HUES64 (cell line): ENCODE results near the gene AIPL1.

Experiments
- H3K27ac ChIP-seq: 2 replicates; pipeline ENCODE4 v1.7.0; 2013; ENCODE audit warnings: low read depth, low read length, inconsistent platforms
- H3K27me3 ChIP-seq: 2 replicates; pipeline ENCODE4 v1.6.1; 2013; ENCODE audit warnings: mild to moderate bottlenecking, low read length; ENCODE audit not compliant: insufficient read depth
- H3K36me3 ChIP-seq: 2 replicates; pipeline ENCODE4 v1.6.1; 2013; ENCODE audit warnings: mild to moderate bottlenecking, low read length; ENCODE audit not compliant: insufficient read depth
- H3K4me1 ChIP-seq: 2 replicates; pipeline ENCODE4 v1.6.1; 2013; ENCODE audit warnings: mild to moderate bottlenecking, low read length, moderate library complexity; ENCODE audit not compliant: insufficient read depth
- H3K4me3 ChIP-seq: 2 replicates; pipeline ENCODE4 v1.5.1; 2013; ENCODE audit warnings: mild to moderate bottlenecking, low read length, moderate library complexity
- H3K9ac ChIP-seq: 2 replicates; pipeline ENCODE4 v1.6.1; 2013; ENCODE audit warnings: mild to moderate bottlenecking, low read depth, low read length
- H3K9me3 ChIP-seq: 2 replicates; pipeline ENCODE4 v1.6.1; 2013; ENCODE audit warnings: low read depth, low read length; ENCODE audit not compliant: insufficient read depth
- WGBS: fragments of 150-250, 120-280 bp; methylation state at CpG from one replicate; pipeline ENCODE4 v1.1.7; 2013; ENCODE audit warnings: missing lambda C conversion rate; 5-methylcytosine and 5-hydroxymethylcytosine counted together

The AIPL1 gene

DNA sequence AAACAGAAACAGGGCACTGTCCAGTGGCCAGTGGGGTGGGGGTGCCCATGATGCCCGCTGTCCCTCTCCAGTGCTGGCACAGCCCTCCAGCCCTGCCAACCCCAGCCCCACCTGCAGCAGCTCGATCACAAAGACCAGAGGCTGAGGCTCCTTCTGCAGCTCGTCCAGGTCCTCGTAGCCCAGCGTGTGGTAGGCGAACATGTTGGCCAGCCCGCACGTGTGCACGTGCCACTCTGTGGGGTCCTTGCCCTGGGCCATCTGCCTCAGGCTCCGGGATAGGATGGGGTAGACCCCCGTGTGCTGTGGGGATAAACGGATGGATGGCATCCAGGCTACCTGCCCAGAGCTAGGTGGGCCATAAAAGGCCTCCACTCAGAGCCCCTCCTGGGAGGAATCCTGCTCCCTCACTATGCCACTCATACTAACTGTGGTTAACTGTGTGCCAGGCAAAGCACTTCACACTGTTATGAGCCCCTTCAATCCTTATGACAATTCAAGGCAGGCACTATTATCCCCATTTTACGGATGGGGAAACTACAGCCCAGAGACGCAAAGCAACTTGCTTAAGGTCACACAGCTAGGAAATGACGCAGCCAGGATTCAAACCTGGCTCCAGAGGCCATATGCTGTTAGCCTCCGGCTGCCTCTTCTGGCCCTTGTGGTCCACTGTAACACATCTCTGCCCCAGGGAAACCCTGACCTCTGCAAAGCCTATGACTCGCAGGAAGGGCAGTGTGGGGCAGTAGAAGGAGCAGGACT is 6.5 kb downstream of the AIPL1 start:
- WGBS, result 93% methylated on average over 17 of the region's 17 CpGs
- Histone ChIP-seq H3K9me3 (peaks cover 10% of the 10 kb centered on the region; the same call in 1 of the 2 replicates), H3K27me3 (no peaks in the 10 kb centered on the region), H3K27ac (no peak overlapping the region), H3K9ac (no peak overlapping the region), H3K36me3 (no peaks in the 10 kb centered on the region), H3K4me3 (no peak overlapping the region), H3K4me1 (no peaks in the 10 kb centered on the region)

DNA sequence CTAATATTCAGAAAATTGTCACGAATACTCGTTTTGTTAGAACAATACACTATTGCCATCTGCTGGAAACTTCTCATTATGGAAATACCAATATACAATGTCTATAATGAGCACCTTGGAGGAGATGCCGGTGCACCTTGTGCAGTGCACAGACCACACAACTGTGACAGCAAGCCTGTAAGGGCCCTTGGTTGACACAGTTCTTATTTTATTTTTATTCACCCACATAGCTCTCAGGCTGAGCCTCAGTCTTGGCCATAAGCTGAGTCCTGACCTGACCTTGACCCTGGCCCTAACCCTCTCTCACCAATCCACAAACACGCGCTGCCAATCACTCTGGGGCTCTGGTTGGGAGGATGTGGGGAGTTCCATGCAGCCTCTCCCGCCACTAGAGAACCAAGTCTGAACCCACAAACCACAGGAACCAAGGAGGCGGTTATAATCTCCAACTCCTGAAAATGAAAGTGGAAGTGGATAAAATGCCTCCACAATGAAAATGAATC is 7.6 kb downstream of the AIPL1 start:
- Histone ChIP-seq H3K9me3 (peaks cover 10% of the 10 kb centered on the region; the same call in 1 of the 2 replicates), H3K4me1 (no peaks in the 10 kb centered on the region), H3K4me3 (no peak overlapping the region), H3K27ac (no peak overlapping the region), H3K9ac (no peak overlapping the region), H3K36me3 (no peaks in the 10 kb centered on the region), H3K27me3 (no peaks in the 10 kb centered on the region)
- 96% methylated on average over 5 of the region's 7 CpGs for WGBS

DNA sequence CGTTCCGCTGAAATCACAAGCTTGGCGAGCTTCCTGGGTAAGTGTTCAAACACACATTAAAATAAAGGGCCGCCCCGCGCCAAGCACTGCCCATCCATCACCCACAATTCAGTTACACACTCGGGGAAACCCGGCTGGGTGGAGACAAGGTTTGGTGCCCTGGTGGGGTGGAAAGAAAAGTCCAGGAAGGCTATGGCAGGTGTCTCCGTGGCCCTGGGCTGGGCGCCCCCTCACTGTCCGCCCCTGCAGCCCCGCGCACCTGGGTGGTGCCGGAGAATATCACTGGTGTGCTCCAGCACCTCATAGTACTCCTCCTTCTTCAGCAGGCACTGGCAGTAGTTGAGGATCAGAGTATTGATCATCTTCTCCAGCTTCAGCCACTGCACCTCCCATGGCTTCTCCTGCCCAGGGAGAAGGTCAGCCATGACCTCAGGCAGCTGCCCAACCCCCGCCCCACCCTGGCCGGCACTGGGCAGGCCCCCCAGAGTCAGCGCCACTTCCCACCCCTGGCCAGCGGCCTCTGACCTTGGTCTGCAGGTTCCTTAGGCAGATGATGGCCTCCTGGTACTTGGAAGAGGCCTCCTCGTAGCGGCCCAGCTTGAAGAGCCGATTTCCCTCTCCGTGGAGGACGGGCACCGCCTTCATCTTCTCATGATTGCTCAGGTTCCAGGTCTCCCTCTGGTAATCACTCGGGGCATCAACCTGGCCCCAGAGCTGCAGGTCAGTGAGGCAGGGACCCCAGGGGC is 8.4 kb downstream of the AIPL1 start:
- WGBS, result 90% methylated on average over 25 of the region's 25 CpGs
- no peaks in the 10 kb centered on the region for H3K27me3 ChIP-seq

GRCh38 chr17:6425407-6425806 is 9.5 kb downstream of the AIPL1 start:
- no peak overlapping the region for H3K4me3 ChIP-seq
- no peaks in the 10 kb centered on the region for H3K4me1 ChIP-seq
- no peaks in the 10 kb centered on the region for H3K27me3 ChIP-seq
- no peaks in the 10 kb centered on the region for H3K9me3 ChIP-seq
- no peak overlapping the region for H3K9ac ChIP-seq
- H3K27ac ChIP-seq, result no peak overlapping the region
- 93% methylated on average over 18 of the region's 18 CpGs for WGBS
- no peaks in the 10 kb centered on the region for H3K36me3 ChIP-seq

More for the DNA sequence above, 8.4 kb downstream of the AIPL1 start:
- Histone ChIP-seq H3K9me3 (peaks cover 8% of the 10 kb centered on the region; the same call in 1 of the 2 replicates), H3K9ac (no peak overlapping the region), H3K36me3 (no peaks in the 10 kb centered on the region), H3K4me3 (no peak overlapping the region), H3K4me1 (no peaks in the 10 kb centered on the region), H3K27ac (no peak overlapping the region)

DNA sequence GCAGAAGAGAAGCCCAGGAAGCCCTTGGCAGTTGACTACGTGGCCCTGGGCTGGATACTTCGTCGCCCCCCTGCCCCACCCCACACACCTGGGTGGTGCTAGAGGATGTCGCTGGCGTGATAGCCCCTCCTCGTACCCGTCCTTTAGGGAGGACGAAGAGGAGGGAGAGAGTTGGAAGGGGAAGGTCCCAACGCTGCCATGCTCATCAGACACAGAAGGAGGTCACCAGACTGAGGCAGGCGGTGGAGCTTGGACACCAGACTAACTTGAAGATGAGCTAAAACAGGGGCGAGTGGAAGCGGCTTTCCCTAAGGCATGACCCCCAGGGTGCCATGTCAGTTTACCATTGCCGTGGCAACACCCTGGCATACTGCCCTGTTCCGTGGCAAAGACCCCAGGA is 11.0 kb downstream of the AIPL1 start:
- H3K4me1 ChIP-seq, result no peaks in the 10 kb centered on the region
- H3K4me3 ChIP-seq, result no peak overlapping the region
- 88% methylated on average over 12 of the region's 14 CpGs for WGBS
- H3K9me3 ChIP-seq, result no peaks in the 10 kb centered on the region
- no peak overlapping the region for H3K27ac ChIP-seq
- no peaks in the 10 kb centered on the region for H3K36me3 ChIP-seq
- no peaks in the 10 kb centered on the region for H3K27me3 ChIP-seq
- H3K9ac ChIP-seq, result no peak overlapping the region

GRCh38 chr17:6422654-6423241 is 12.2 kb downstream of the AIPL1 start:
- no peaks in the 10 kb centered on the region for H3K36me3 ChIP-seq
- no peak overlapping the region for H3K4me3 ChIP-seq
- no peak overlapping the region for H3K27ac ChIP-seq
- H3K9ac ChIP-seq, result no peak overlapping the region
- 80% methylated on average over 13 of the region's 13 CpGs for WGBS
- H3K4me1 ChIP-seq, result no peaks in the 10 kb centered on the region
- H3K9me3 ChIP-seq, result no peaks in the 10 kb centered on the region
- no peaks in the 10 kb centered on the region for H3K27me3 ChIP-seq

- Histone ChIP-seq H3K9me3 (no peaks in the 10 kb centered on the region), H3K9ac (no peak overlapping the region), H3K27ac (no peak overlapping the region), H3K4me3 (no peak overlapping the region), H3K36me3 (no peaks in the 10 kb centered on the region), H3K27me3 (no peaks in the 10 kb centered on the region), H3K4me1 (no peaks in the 10 kb centered on the region)
- WGBS, result 38% methylated on average over 13 of the region's 13 CpGs
Observed at GRCh38 chr17:6421700-6422604, 13.0 kb downstream of the AIPL1 start.

DNA sequence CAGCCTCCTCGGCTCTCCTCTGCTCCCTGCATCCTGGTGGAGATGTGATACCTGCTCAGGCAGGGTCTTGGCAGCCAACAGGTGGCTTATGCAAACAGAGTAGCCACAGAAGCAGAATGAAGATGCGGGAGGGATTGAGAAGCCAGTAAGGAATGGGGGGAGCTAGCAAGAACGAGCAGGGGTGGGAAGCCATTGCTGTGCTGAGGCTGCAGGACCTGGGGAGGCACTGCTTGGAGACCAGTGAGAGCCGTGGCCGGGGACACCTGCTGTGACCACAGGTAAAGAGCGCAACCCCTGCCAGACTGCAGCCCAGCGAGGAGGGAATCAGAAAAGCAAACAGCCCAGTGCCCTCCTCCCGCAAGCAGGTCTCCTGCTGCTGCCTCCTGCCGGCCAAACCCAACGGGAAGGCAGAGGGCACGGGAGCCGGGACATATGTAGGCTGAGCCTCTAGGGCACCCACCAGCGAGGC is 14.7 kb downstream of the AIPL1 start:
- Histone ChIP-seq H3K27ac (no peak overlapping the region), H3K9ac (no peak overlapping the region), H3K9me3 (no peaks in the 10 kb centered on the region), H3K4me3 (no peak overlapping the region), H3K36me3 (no peaks in the 10 kb centered on the region), H3K27me3 (no peaks in the 10 kb centered on the region), H3K4me1 (no peaks in the 10 kb centered on the region)
- WGBS, result 20% methylated on average over 13 of the region's 13 CpGs

DNA sequence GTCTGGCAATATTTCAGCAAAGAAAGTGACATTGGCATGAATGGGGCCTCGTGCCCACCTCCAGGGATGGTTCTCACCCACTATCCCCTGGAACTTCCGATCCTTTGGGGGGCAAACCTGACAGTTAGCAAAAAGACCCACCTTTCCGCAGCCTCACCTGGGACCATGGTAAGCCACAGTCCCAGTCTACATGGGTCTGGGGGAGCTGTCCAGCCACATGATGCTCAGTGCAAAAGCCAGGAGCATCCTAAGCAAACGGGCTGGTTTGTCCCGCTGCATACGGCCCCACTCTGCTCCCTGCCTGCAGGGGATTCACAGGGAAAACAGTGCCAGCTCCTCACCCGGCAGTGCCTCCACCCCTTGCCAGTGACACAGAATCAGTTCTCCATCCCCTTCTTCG is 19.3 kb downstream of the AIPL1 start:
- H3K4me1 ChIP-seq, result no peaks in the 10 kb centered on the region
- H3K27ac ChIP-seq, result no peak overlapping the region
- H3K9ac ChIP-seq, result no peak overlapping the region
- 86% methylated on average over 8 of the region's 8 CpGs for WGBS
- no peaks in the 10 kb centered on the region for H3K36me3 ChIP-seq
- no peak overlapping the region for H3K4me3 ChIP-seq
- H3K9me3 ChIP-seq, result no peaks in the 10 kb centered on the region
- H3K27me3 ChIP-seq, result no peaks in the 10 kb centered on the region

DNA sequence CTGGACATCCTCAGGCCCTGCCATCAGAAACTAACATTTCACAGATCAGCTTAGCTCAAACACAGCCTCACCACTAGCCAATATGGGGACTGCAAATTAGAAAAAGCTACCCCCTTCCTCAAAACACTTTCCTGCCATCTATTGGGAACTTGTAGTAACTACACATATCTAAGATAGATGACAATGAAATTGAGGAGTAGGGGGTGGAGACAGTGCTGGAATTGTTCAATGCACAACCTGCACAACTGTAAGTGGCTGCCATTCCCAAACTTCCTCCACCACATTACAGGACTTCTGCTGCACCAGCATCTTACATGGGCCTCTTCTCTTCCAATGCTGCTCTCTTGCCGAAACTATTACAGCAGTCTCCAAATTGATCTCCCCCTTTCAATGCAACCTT is 21.9 kb downstream of the AIPL1 start:
- Histone ChIP-seq H3K36me3 (no peaks in the 10 kb centered on the region), H3K4me1 (no peaks in the 10 kb centered on the region), H3K9me3 (no peaks in the 10 kb centered on the region), H3K27ac (no peak overlapping the region), H3K27me3 (no peaks in the 10 kb centered on the region), H3K4me3 (no peak overlapping the region), H3K9ac (no peak overlapping the region)
- 91% methylated on average over 1 of the region's 1 CpG for WGBS
